ENCODE measurements around the gene OTOGL.
A peak's percentile ranks its signal among the peaks of the same experiment; 100 is the strongest.

GRCh38 chr12:80269803-80270552 lies 170.6 kb downstream of the OTOGL start:
- TF ChIP-seq CTCF (IDR thresholded peaks at IDR 0.05) (peak; percentile 15 to 33), POLR2AphosphoS5 (IDR thresholded peaks at IDR 0.05) (no peak)

All from suprapubic skin (tissue), 3 donors.